HepG2 (cell line): Measurements from ENCODE around the gene TSTD1. TPM values are rescaled to one million over a fixed set of nuclear protein-coding genes. Genes with fewer than 3 reads are reported as not detected.
"Not testable (repeated sequence)": the region's sequence is repeated elsewhere in the genome, so short reads cannot be mapped to it uniquely, and the experiment has no call there.

Experiments used
- ATAC-seq: fragments of 200-7000 bp; cut with Tn5 transposase; 3 replicates; pipeline ENCODE4 v1.9.1; 2020; ENCODE audit warnings: mild to moderate bottlenecking, moderate library complexity
- BruUV-seq: library from RNA; stranded (reverse); fragments of 400-500 nt; replicated peaks from 2 replicates; lab custom pipeline; 2021; lab: Mats Ljungman, UMichigan
- CTCF ChIA-PET: fragments of 300-600 bp; formaldehyde crosslinking; extraction: SDS; loops from one replicate; lab custom pipeline; 2021; ENCODE audit warnings: low total read pairs, inconsistent platforms, low intra/inter-chr PET ratio; lab: Yijun Ruan, JAX
- POLR2A ChIA-PET: fragments of 350-600 bp; sonication (Branson Sonifier 250); formaldehyde crosslinking; loops from one replicate; lab custom pipeline; 2020; ENCODE audit warnings: antibody characterized with exemption, inconsistent platforms; lab: Yijun Ruan, JAX
- DNase-seq: peaks from one replicate; pipeline ENCODE4 v3.0.0-alpha.2; 2015; ENCODE audit warnings: low spot score
- FAIRE-seq: peaks from 3 replicates; lab custom pipeline; 2011; peaks lifted over from hg19 to GRCh38; lab: Jason Lieb, UNC
- H2AFZ ChIP-seq: one replicate; pipeline ENCODE4 v1.6.1; 2011; ENCODE audit warnings: low read length, inconsistent platforms
- H3K27ac ChIP-seq: fragments of 300-600 bp; 3 replicates; pipeline ENCODE4 v1.8.0; 2011; ENCODE audit warnings: mixed run types, mild to moderate bottlenecking, mixed read lengths, low read length, inconsistent platforms; ENCODE audit not compliant: insufficient read depth; ENCODE audit errors: extremely low read length
- H3K27me3 ChIP-seq, 2 experiments: fragments of 200-600 bp in 1 of 2; 2 replicates in 1 of 2; 3 replicates in 1 of 2; pipeline versions ENCODE4 v1.6.0 to v1.8.0; 2011; ENCODE audit warnings: low read length in 2 of 2, mild to moderate bottlenecking in 2 of 2, moderate library complexity in 2 of 2, inconsistent platforms in 1 of 2; ENCODE audit not compliant: insufficient read depth in 2 of 2, control insufficient read depth in 1 of 2
- H3K36me3 ChIP-seq, 2 experiments: fragments of 200-600 bp in 1 of 2; replicated peaks in 1 of 2; 2 replicates in 1 of 2; 3 replicates in 1 of 2; pipeline versions ENCODE4 v1.5.1 to v1.8.0; 2011; ENCODE audit warnings: low read length in 2 of 2, inconsistent platforms in 1 of 2; ENCODE audit not compliant: insufficient read depth in 2 of 2, control insufficient read depth in 1 of 2
- H3K4me1 ChIP-seq: 2 replicates; pipeline ENCODE4 v1.5.1; 2012; ENCODE audit warnings: low read length, inconsistent platforms; ENCODE audit not compliant: insufficient read depth
- H3K4me2 ChIP-seq: 2 replicates; pipeline ENCODE4 v1.6.0; 2011; ENCODE audit warnings: low read depth, low read length, inconsistent platforms
- H3K4me3 ChIP-seq, 3 experiments: fragments of 200-600 bp in 1 of 3; sonication (generic), shearing (Covaris generic) in 1 of 3; replicated peaks in 1 of 3; 2 replicates each; pipeline ENCODE4 v1.5.1; 2011 to 2016; ENCODE audit warnings: low read length in 3 of 3, inconsistent platforms in 2 of 3, low read depth in 2 of 3, mild to moderate bottlenecking in 2 of 3, control low read depth in 1 of 3, mixed read lengths in 1 of 3; ENCODE audit not compliant: insufficient read depth in 1 of 3
- H3K79me2 ChIP-seq: one replicate; pipeline ENCODE4 v1.6.1; 2011; ENCODE audit warnings: low read length, inconsistent platforms; ENCODE audit not compliant: insufficient read depth
- H3K9ac ChIP-seq: 2 replicates; pipeline ENCODE4 v1.6.0; 2011; ENCODE audit warnings: mild to moderate bottlenecking, low read depth, low read length, inconsistent platforms; ENCODE audit not compliant: insufficient read depth
- H3K9me3 ChIP-seq: 2 replicates; pipeline ENCODE4 v1.5.1; 2012; ENCODE audit warnings: mild to moderate bottlenecking, low read length
- H4K20me1 ChIP-seq: 2 replicates; pipeline ENCODE4 v1.6.0; 2011; ENCODE audit warnings: inconsistent platforms, mild to moderate bottlenecking, low read length, moderate library complexity; ENCODE audit not compliant: insufficient read depth
- HNRNPK ChIP-seq: fragments of 200-400 bp; formaldehyde crosslinking; IDR thresholded peaks from 2 replicates; pipeline ENCODE4 v1.6.1; 2018; ENCODE audit warnings: low read length, low read depth, moderate library complexity, mild to moderate bottlenecking; ENCODE audit not compliant: poor library complexity, severe bottlenecking
- NFYB ChIP-seq: sonication (generic); formaldehyde crosslinking; IDR thresholded peaks from 2 replicates; pipeline ENCODE4 v1.4.0; 2020; ENCODE audit warnings: missing genetic modification reagents
- ZBTB26 ChIP-seq: IDR thresholded peaks from 2 replicates; pipeline ENCODE4 v1.6.1; 2016; ENCODE audit warnings: missing compliant biosample characterization, missing genetic modification reagents, borderline replicate concordance
- WGBS: methylation state at CpG from one replicate; pipeline ENCODE4 v1.1.6; 2017; ENCODE audit warnings: low lambda C conversion rate; 5-methylcytosine and 5-hydroxymethylcytosine counted together
- in situ Hi-C: cut with HindIII; loops from 2 replicates; pipeline ENCODE4 v1.10.0; 2017; ENCODE audit warnings: low pct_unique_long_range_greater_than_20kb; ENCODE audit not compliant: extremely low pct_ligation_motif_present
- intact Hi-C: fragments of 100-400 bp; cut with micrococcal nuclease; formaldehyde crosslinking; loops from one replicate; pipeline ENCODE4 v1.10.0; 2022; ENCODE audit not compliant: unreplicated experiment
- polyA plus RNA-seq, 8 experiments: library from polyadenylated mRNA; depleted of rRNA in 3 of 8; stranded (reverse) in 7 of 8; unstranded in 1 of 8; fragments of >200 nt; fragmentation: Illumina TruSeq in 4 of 8; extraction: Trizol in 4 of 8; gene quantifications; 2 replicates each; pipeline versions ENCODE4 v1.2.1 to v1.2.3, GENCODE V29; 2011 to 2016; ENCODE audit warnings: low read depth in 4 of 8, missing spikeins in 1 of 8, mixed read lengths in 1 of 8; ENCODE audit not compliant: insufficient read depth in 1 of 8
- total RNA-seq, 5 experiments: library from RNA; depleted of rRNA; stranded (reverse); fragments of >200 nt; fragmentation: Illumina TruSeq; extraction: Trizol; gene quantifications; 2 replicates each; pipeline ENCODE4 v1.2.3, GENCODE V29; 2016; ENCODE audit warnings: low read depth in 1 of 5

TSTD1 gene
- total and polyA plus RNA-seq, 2 of the 13 experiments (the other 11 are each of a cell fraction or from before 2014, with no cell fraction given): 0.15 to 0.31 TPM

- H3K36me3 ChIP-seq: no peaks in the 10 kb centered on the region
- no peaks in the 10 kb centered on the region for H3K9me3 ChIP-seq
- CTCF ChIA-PET: no interaction called here
- H3K9ac ChIP-seq: no peak overlapping the region
- no peaks in the 10 kb centered on the region for H3K79me2 ChIP-seq
- DNase-seq (no peak), FAIRE-seq (no peak), ATAC-seq (no peak)
- POLR2A ChIA-PET: interaction anchor here (2.3 to 2.8 kb wide), 2 partner anchors 11 to 19 kb away, joined by 8 read pairs; partner anchors contain the start of gene F11R
- WGBS: 39% methylated on average over 2 of the region's 2 CpGs
- BruUV-seq: no TSS peak
- TF ChIP-seq NFYB (CRISPR knock-in tag): no peak
- TF ChIP-seq ZBTB26 (CRISPR knock-in tag): no peak
- TF ChIP-seq HNRNPK: peak; percentile 95
- no peak overlapping the region for H3K4me3 ChIP-seq
- intact Hi-C loops (loop anchor here (1.0 kb wide), 1 partner anchor 10 kb away; no protein-coding TSS in a partner anchor), in situ Hi-C loops (no loop called here)
- H3K27me3 ChIP-seq: no peaks in the 10 kb centered on the region
- H2AFZ ChIP-seq: no peak overlapping the region
- H4K20me1 ChIP-seq: no peaks in the 10 kb centered on the region
- no peak overlapping the region for H3K27ac ChIP-seq
- no peak overlapping the region for H3K4me2 ChIP-seq
- H3K4me1 ChIP-seq: peaks cover 13% of the 10 kb centered on the region
These were observed 6.9 kb downstream of the TSTD1 start for GRCh38 chr1:161031874-161032273.

- H3K79me2 ChIP-seq, H3K4me1 ChIP-seq, H4K20me1 ChIP-seq, H3K27me3 ChIP-seq, in situ Hi-C loops, POLR2A ChIA-PET, intact Hi-C loops, H3K4me3 ChIP-seq, H3K9ac ChIP-seq, H3K4me2 ChIP-seq, H3K9me3 ChIP-seq, BruUV-seq, CTCF ChIA-PET, FAIRE-seq, DNase-seq, ATAC-seq, H2AFZ ChIP-seq, H3K36me3 ChIP-seq, H3K27ac ChIP-seq: not testable (repeated sequence)
- WGBS: 96% methylated on average over 11 of the region's 32 CpGs
These were observed 9.3 kb downstream of the TSTD1 start for GRCh38 chr1:161029466-161029865.

- H3K27me3 ChIP-seq, FAIRE-seq, H3K4me1 ChIP-seq, H4K20me1 ChIP-seq, H2AFZ ChIP-seq, intact Hi-C loops, in situ Hi-C loops, BruUV-seq, H3K4me2 ChIP-seq, H3K9me3 ChIP-seq, ATAC-seq, CTCF ChIA-PET, DNase-seq, H3K79me2 ChIP-seq, POLR2A ChIA-PET, H3K27ac ChIP-seq, H3K9ac ChIP-seq, H3K4me3 ChIP-seq, H3K36me3 ChIP-seq: not testable (repeated sequence)
- WGBS: 34% methylated on average over 1 of the region's 1 CpG
These were observed 11.8 kb downstream of the TSTD1 start for GRCh38 chr1:161026954-161027353.
